Tibial nerve (tissue), 4 donors: ENCODE results near the gene PERCC1.

Source experiments
- EP300 ChIP-seq, 2 donors: sonication (generic); formaldehyde crosslinking; IDR thresholded peaks; one replicate each; pipeline ENCODE4 v1.6.1; 2017; ENCODE audit warnings: antibody characterized with exemption in 2 of 2, mild to moderate bottlenecking in 1 of 2
- POLR2A ChIP-seq, 2 donors: fragments of 450-650 bp; IDR thresholded peaks; one replicate each; pipeline ENCODE4 v1.6.1; 2017; ENCODE audit warnings: antibody characterized with exemption in 2 of 2, mild to moderate bottlenecking in 2 of 2, moderate library complexity in 2 of 2
- TF ChIP-seq, protein P1 (sequence below), 5 experiments: fragments of 200-600 bp in 3 of 5; fragments of 450-650 bp in 2 of 5; sonication (generic) in 3 of 5; IDR thresholded peaks; one replicate each; pipeline ENCODE4 v1.5.1; 2016 to 2019; ENCODE audit warnings: antibody characterized with exemption in 5 of 5, mild to moderate bottlenecking in 3 of 5, moderate library complexity in 2 of 5

DNA sequence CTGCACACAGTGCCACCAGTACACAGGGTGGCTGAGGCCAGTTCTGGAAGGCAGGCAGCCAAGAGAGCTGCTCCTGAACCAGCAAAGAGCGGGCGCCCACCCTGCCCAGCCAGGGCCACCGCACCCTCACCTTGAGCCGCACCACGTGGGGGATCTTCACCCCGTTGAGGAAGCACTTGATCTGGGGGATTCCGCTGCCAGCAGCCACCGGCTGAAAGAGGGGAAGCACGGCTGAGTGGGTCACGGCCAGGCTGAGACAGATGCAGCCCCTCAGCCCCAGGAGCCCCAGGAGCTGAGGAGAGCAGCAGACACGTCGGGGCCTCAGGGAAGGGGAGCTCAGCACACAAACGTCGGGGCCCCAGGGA lies 28.1 kb downstream of the PERCC1 start:
- TF ChIP-seq, protein P1, sequence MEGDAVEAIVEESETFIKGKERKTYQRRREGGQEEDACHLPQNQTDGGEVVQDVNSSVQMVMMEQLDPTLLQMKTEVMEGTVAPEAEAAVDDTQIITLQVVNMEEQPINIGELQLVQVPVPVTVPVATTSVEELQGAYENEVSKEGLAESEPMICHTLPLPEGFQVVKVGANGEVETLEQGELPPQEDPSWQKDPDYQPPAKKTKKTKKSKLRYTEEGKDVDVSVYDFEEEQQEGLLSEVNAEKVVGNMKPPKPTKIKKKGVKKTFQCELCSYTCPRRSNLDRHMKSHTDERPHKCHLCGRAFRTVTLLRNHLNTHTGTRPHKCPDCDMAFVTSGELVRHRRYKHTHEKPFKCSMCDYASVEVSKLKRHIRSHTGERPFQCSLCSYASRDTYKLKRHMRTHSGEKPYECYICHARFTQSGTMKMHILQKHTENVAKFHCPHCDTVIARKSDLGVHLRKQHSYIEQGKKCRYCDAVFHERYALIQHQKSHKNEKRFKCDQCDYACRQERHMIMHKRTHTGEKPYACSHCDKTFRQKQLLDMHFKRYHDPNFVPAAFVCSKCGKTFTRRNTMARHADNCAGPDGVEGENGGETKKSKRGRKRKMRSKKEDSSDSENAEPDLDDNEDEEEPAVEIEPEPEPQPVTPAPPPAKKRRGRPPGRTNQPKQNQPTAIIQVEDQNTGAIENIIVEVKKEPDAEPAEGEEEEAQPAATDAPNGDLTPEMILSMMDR (IDR thresholded peaks at IDR 0.05): no peak
- TF ChIP-seq POLR2A (IDR thresholded peaks at IDR 0.05): no peak
- TF ChIP-seq EP300 (IDR thresholded peaks at IDR 0.05): no peak
